HL-60 (cell line): Measurements from ENCODE around the gene KCNE4.
A peak's percentile ranks its signal among the peaks of the same experiment; 100 is the strongest.

Experiments used
- DNase-seq, 2 experiments: peaks; one replicate each; pipeline ENCODE4 v3.0.0-alpha.2; 2010 to 2020; ENCODE audit warnings: low read depth in 1 of 2, low spot score in 1 of 2
- H3K27ac ChIP-seq: fragments of 250-450 bp; sonication (Bioruptor Pico); replicated peaks from 2 replicates; pipeline ENCODE4 v1.5.1; 2020; ENCODE audit warnings: mild to moderate bottlenecking, moderate library complexity
- H3K27me3 ChIP-seq: fragments of 250-450 bp; sonication (Bioruptor Pico); 2 replicates; pipeline ENCODE4 v1.5.1; 2021; ENCODE audit warnings: mild to moderate bottlenecking, moderate library complexity; ENCODE audit not compliant: insufficient read depth, poor library complexity, severe bottlenecking
- H3K4me3 ChIP-seq: replicated peaks from 2 replicates; pipeline ENCODE4 v1.5.1; 2011; ENCODE audit warnings: mild to moderate bottlenecking, control low read depth, low read length; ENCODE audit not compliant: insufficient read depth
- CTCF ChIP-seq: IDR thresholded peaks from one replicate; pipeline ENCODE4 v1.5.1; 2011; ENCODE audit warnings: low read length, control low read depth, inconsistent platforms; ENCODE audit not compliant: insufficient read depth
- GABPA ChIP-seq: IDR thresholded peaks from 2 replicates; pipeline ENCODE4 v1.6.1; 2012; ENCODE audit warnings: low read depth
- POLR2AphosphoS5 ChIP-seq: IDR thresholded peaks from 2 replicates; pipeline ENCODE4 v1.6.1; 2012; ENCODE audit warnings: low read depth
- REST ChIP-seq: IDR thresholded peaks from 2 replicates; pipeline ENCODE4 v1.6.1; 2012; ENCODE audit warnings: low read depth; ENCODE audit not compliant: insufficient replicate concordance
- SPI1 ChIP-seq: IDR thresholded peaks from 2 replicates; pipeline ENCODE4 v1.6.1; 2012; ENCODE audit warnings: low read depth, mild to moderate bottlenecking, borderline replicate concordance

The KCNE4 gene

GRCh38 chr2:223041527-223042109, 10.4 kb upstream of the KCNE4 start:
- no peak overlapping the region for H3K27ac ChIP-seq
- TF ChIP-seq CTCF (no peak), POLR2AphosphoS5 (no peak), GABPA (no peak), SPI1 (no peak), REST (no peak)
- no peaks in the 10 kb centered on the region for H3K27me3 ChIP-seq
- DNase-seq: peak; percentile 45 to 54
- H3K4me3 ChIP-seq: no peak overlapping the region

GRCh38 chr2:223042284-223042683, 9.7 kb upstream of the KCNE4 start:
- DNase-seq: no peak
- peak overlapping the region; percentile 65 for H3K27ac ChIP-seq
- H3K27me3 ChIP-seq: no peaks in the 10 kb centered on the region
- no peak for TF ChIP-seq POLR2AphosphoS5
- no peak for TF ChIP-seq REST
- no peak for TF ChIP-seq SPI1
- TF ChIP-seq CTCF: no peak
- no peak for TF ChIP-seq GABPA
- H3K4me3 ChIP-seq: no peak overlapping the region

- peak overlapping the region; percentile 65 for H3K27ac ChIP-seq
- peak in 1 of 2 experiments; percentile 32 for DNase-seq
- no peaks in the 10 kb centered on the region for H3K27me3 ChIP-seq
- TF ChIP-seq GABPA (no peak), SPI1 (peak; percentile 51; the same call in 1 of the 2 replicates), POLR2AphosphoS5 (no peak)
- H3K4me3 ChIP-seq: no peak overlapping the region
These were observed 9.3 kb upstream of the KCNE4 start for GRCh38 chr2:223042704-223043118.

- peak; percentile 87 for TF ChIP-seq SPI1
- no peak for TF ChIP-seq REST
- H3K27ac ChIP-seq: peak overlapping the region; percentile 65
- peak; percentile 21 to 76 for DNase-seq
- H3K27me3 ChIP-seq: no peaks in the 10 kb centered on the region
- no peak overlapping the region for H3K4me3 ChIP-seq
These were observed 8.6 kb upstream of the KCNE4 start for GRCh38 chr2:223043164-223043941.
